IMR-90 (cell line): ENCODE results near the gene OSBP2. TPM values are rescaled to one million over a fixed set of nuclear protein-coding genes. Genes with fewer than 3 reads are reported as not detected.

Experiments
- ATAC-seq: fragments of 200-7000 bp; cut with Tn5 transposase; 2 replicates; pipeline ENCODE4 v1.9.1; 2020; ENCODE audit warnings: low read depth, mild to moderate bottlenecking, moderate library complexity
- BruUV-seq: library from RNA; stranded (reverse); fragments of 400-500 nt; replicated peaks from 2 replicates; lab custom pipeline; 2021; lab: Mats Ljungman, UMichigan
- CTCF ChIA-PET: fragments of 300-600 bp; formaldehyde crosslinking; extraction: SDS; loops from one replicate; lab custom pipeline; 2021; ENCODE audit warnings: antibody characterized with exemption; lab: Yijun Ruan, JAX
- POLR2A ChIA-PET: fragments of 300-600 bp; sonication (Branson Sonifier 250); formaldehyde crosslinking; loops from one replicate; lab custom pipeline; 2022; ENCODE audit warnings: antibody characterized with exemption; ENCODE audit not compliant: unreplicated experiment; lab: Charles Lee
- DNase-seq: peaks from one replicate; pipeline ENCODE4 v3.0.0; 2013
- H2AFZ ChIP-seq: replicated peaks from 2 replicates; pipeline ENCODE3; 2013; ENCODE audit warnings: low read length, mild to moderate bottlenecking; ENCODE audit not compliant: poor library complexity
- H2AK5ac ChIP-seq: 2 replicates; pipeline ENCODE4 v1.6.1; 2013; ENCODE audit warnings: low read depth, low read length, inconsistent platforms
- H2AK9ac ChIP-seq: replicated peaks from 2 replicates; pipeline ENCODE3; 2013; ENCODE audit warnings: mild to moderate bottlenecking, low read depth, low read length, moderate library complexity; ENCODE audit not compliant: poor library complexity
- H2BK120ac ChIP-seq: 2 replicates; pipeline ENCODE4 v1.6.1; 2013; ENCODE audit warnings: low read depth, low read length, inconsistent platforms
- H2BK15ac ChIP-seq: 3 replicates; pipeline ENCODE4 v1.6.1; 2013; ENCODE audit warnings: low read depth, low read length, inconsistent platforms
- H2BK20ac ChIP-seq: 2 replicates; pipeline ENCODE4 v1.6.1; 2013; ENCODE audit warnings: low read depth, mild to moderate bottlenecking, inconsistent platforms, low read length, moderate library complexity
- H2BK5ac ChIP-seq: 2 replicates; pipeline ENCODE4 v1.6.1; 2013; ENCODE audit warnings: mild to moderate bottlenecking, low read depth, low read length, inconsistent platforms; ENCODE audit not compliant: poor library complexity, severe bottlenecking
- H3K14ac ChIP-seq: replicated peaks from 2 replicates; pipeline ENCODE4 v1.6.1; 2013; ENCODE audit warnings: low read depth, low read length, inconsistent platforms
- H3K18ac ChIP-seq: 2 replicates; pipeline ENCODE4 v1.6.1; 2013; ENCODE audit warnings: low read depth, low read length, control low read depth
- H3K23ac ChIP-seq: 2 replicates; pipeline ENCODE4 v1.6.1; 2013; ENCODE audit warnings: low read depth, low read length, inconsistent platforms
- H3K27ac ChIP-seq: 2 replicates; pipeline ENCODE4 v1.5.1; 2013; ENCODE audit warnings: mild to moderate bottlenecking, control low read depth, low read length; ENCODE audit not compliant: insufficient read depth
- H3K27me3 ChIP-seq: 2 replicates; pipeline ENCODE4 v1.6.1; 2013; ENCODE audit warnings: low read length; ENCODE audit not compliant: control insufficient read depth, insufficient read depth
- H3K36me3 ChIP-seq: 2 replicates; pipeline ENCODE4 v1.6.1; 2013; ENCODE audit warnings: low read length, mixed read lengths; ENCODE audit not compliant: control insufficient read depth, insufficient read depth
- H3K4ac ChIP-seq: 2 replicates; pipeline ENCODE4 v1.6.1; 2013; ENCODE audit warnings: low read depth, low read length, inconsistent platforms
- H3K4me1 ChIP-seq: 2 replicates; pipeline ENCODE4 v1.6.1; 2013; ENCODE audit warnings: low read length, mixed read lengths; ENCODE audit not compliant: control insufficient read depth, insufficient read depth
- H3K4me2 ChIP-seq: 2 replicates; pipeline ENCODE4 v1.6.1; 2013; ENCODE audit warnings: low read depth, mild to moderate bottlenecking, control low read depth, low read length, moderate library complexity
- H3K4me3 ChIP-seq: 2 replicates; pipeline ENCODE4 v1.5.1; 2013; ENCODE audit warnings: low read depth, mild to moderate bottlenecking, control low read depth, low read length, moderate library complexity; ENCODE audit not compliant: insufficient read depth
- H3K56ac ChIP-seq: 2 replicates; pipeline ENCODE4 v1.6.1; 2013; ENCODE audit warnings: low read length, inconsistent platforms; ENCODE audit not compliant: insufficient read depth; ENCODE audit errors: extremely low read depth
- H3K79me1 ChIP-seq, 2 experiments: 2 replicates each; pipeline ENCODE4 v1.6.1; 2013; ENCODE audit warnings: low read length in 2 of 2, inconsistent platforms in 1 of 2, low read depth in 1 of 2
- H3K9ac ChIP-seq: 2 replicates; pipeline ENCODE4 v1.6.1; 2013; ENCODE audit warnings: low read depth, low read length, control low read depth
- H3K9me1 ChIP-seq: 2 replicates; pipeline ENCODE4 v1.6.1; 2013; ENCODE audit warnings: low read length, inconsistent platforms; ENCODE audit not compliant: insufficient read depth
- H3K9me3 ChIP-seq: 2 replicates; pipeline ENCODE4 v1.6.1; 2013; ENCODE audit warnings: low read length; ENCODE audit not compliant: control insufficient read depth, insufficient read depth
- H4K20me1 ChIP-seq: 2 replicates; pipeline ENCODE4 v1.6.1; 2013; ENCODE audit warnings: low read length, inconsistent platforms; ENCODE audit not compliant: insufficient read depth
- H4K5ac ChIP-seq: 2 replicates; pipeline ENCODE4 v1.6.1; 2013; ENCODE audit warnings: mild to moderate bottlenecking, low read depth, low read length, control low read depth
- H4K8ac ChIP-seq, 2 experiments: 2 replicates each; pipeline ENCODE4 v1.6.1; 2013; ENCODE audit warnings: low read depth in 2 of 2, low read length in 2 of 2, control low read depth in 1 of 2, inconsistent platforms in 1 of 2
- H4K91ac ChIP-seq: 2 replicates; pipeline ENCODE4 v1.6.1; 2013; ENCODE audit warnings: low read depth, low read length, inconsistent platforms; ENCODE audit not compliant: insufficient read depth
- WGBS, 2 experiments: methylation state at CpG; one replicate each; pipeline versions ENCODE4 v1.1.5 to v1.1.7; 2013; ENCODE audit warnings: missing lambda C conversion rate in 2 of 2; ENCODE audit not compliant: insufficient read length in 1 of 2; ENCODE audit errors: extremely low coverage in 2 of 2; 5-methylcytosine and 5-hydroxymethylcytosine counted together
- dilution Hi-C: fragments of 300-500 bp; cut with HindIII; formaldehyde crosslinking; loops from one replicate; pipeline ENCODE4 v1.14.3; 2018; ENCODE audit warnings: low sequenced_read_pairs; ENCODE audit not compliant: unreplicated experiment
- in situ Hi-C: fragments of 300-500 bp; cut with MboI; formaldehyde crosslinking; loops from 3 replicates; pipeline ENCODE4 v1.14.3; 2019; ENCODE audit warnings: low sequenced_read_pairs, inconsistent platforms, mixed read lengths
- intact Hi-C: fragments of 100-400 bp; cut with micrococcal nuclease; formaldehyde crosslinking; loops from 2 replicates; pipeline ENCODE4 v1.10.0; 2022
- polyA plus RNA-seq, 3 experiments: library from polyadenylated mRNA; depleted of rRNA; stranded (reverse); fragments of >200 nt; gene quantifications; 2 replicates each; pipeline ENCODE4 v1.2.3, GENCODE V29; 2012; ENCODE audit warnings: low replicate concordance in 1 of 3
- total RNA-seq: library from RNA; depleted of rRNA; stranded (reverse); fragments of >200 nt; gene quantifications from 2 replicates; pipeline ENCODE4 v1.2.3, GENCODE V29; 2012
- TF ChIP-seq, protein P1 (sequence below): conservative IDR thresholded peaks from 2 replicates; pipeline ENCODE4 v1.5.1; 2012; ENCODE audit warnings: mild to moderate bottlenecking, low read depth, low read length, improper control_type of control experiment

The OSBP2 gene
- total and polyA plus RNA-seq, 2 of the 4 experiments (the other 2 are of a cell fraction), result 1.8 to 2.2 TPM

DNA sequence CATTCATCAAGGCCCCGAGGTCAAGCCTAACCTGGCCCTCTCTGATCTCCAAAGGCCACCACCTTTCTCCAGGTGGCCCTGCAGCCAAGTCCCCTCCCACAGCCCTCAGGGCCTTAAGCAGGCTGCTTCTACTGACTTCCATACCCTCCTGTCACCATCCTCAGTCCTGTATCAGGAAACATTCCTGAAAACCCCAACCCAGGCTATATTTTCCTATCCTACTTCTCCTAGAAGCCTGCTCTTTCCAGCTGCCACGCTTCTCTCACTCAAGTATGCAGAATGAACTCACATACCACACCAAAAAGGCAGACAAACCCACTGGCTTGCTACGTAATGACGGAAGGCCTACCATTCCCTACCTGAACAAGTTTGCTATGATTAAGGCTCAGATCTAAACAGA lies 250.3 kb downstream of the OSBP2 start:
- no TSS peak for BruUV-seq
- peaks cover 4% of the 10 kb centered on the region; the same call in 1 of the 2 replicates for H4K20me1 ChIP-seq
- no peak overlapping the region for H2AFZ ChIP-seq
- H3K23ac ChIP-seq, result no peak overlapping the region
- H3K4me2 ChIP-seq, result no peak overlapping the region
- no peak overlapping the region for H2BK120ac ChIP-seq
- H3K4me3 ChIP-seq, result no peak overlapping the region
- peaks cover 78% of the 10 kb centered on the region for H3K36me3 ChIP-seq
- H4K5ac ChIP-seq, result no peak overlapping the region
- H3K9me3 ChIP-seq, result no peaks in the 10 kb centered on the region
- ChIA-PET CTCF (no interaction called here), POLR2A (no interaction called here)
- H3K79me1 ChIP-seq, result peaks cover 12 to 42% of the 10 kb centered on the region in 2 experiments; a peak in 3 of 4 replicates
- H3K14ac ChIP-seq, result no peak overlapping the region
- no peak overlapping the region for H3K56ac ChIP-seq
- no peak overlapping the region for H2AK5ac ChIP-seq
- TF ChIP-seq, protein P1, sequence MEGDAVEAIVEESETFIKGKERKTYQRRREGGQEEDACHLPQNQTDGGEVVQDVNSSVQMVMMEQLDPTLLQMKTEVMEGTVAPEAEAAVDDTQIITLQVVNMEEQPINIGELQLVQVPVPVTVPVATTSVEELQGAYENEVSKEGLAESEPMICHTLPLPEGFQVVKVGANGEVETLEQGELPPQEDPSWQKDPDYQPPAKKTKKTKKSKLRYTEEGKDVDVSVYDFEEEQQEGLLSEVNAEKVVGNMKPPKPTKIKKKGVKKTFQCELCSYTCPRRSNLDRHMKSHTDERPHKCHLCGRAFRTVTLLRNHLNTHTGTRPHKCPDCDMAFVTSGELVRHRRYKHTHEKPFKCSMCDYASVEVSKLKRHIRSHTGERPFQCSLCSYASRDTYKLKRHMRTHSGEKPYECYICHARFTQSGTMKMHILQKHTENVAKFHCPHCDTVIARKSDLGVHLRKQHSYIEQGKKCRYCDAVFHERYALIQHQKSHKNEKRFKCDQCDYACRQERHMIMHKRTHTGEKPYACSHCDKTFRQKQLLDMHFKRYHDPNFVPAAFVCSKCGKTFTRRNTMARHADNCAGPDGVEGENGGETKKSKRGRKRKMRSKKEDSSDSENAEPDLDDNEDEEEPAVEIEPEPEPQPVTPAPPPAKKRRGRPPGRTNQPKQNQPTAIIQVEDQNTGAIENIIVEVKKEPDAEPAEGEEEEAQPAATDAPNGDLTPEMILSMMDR, result no peak
- H2BK5ac ChIP-seq, result no peak overlapping the region
- peaks cover 2% of the 10 kb centered on the region for H3K4me1 ChIP-seq
- H2BK15ac ChIP-seq, result no peak overlapping the region
- dilution Hi-C loops (no loop called here), intact Hi-C loops (no loop called here), in situ Hi-C loops (loop anchor here (5.0 to 10.0 kb wide), 3 partner anchors 142 to 290 kb away; no protein-coding TSS in a partner anchor)
- H3K4ac ChIP-seq, result no peak overlapping the region
- no peak overlapping the region for H4K8ac ChIP-seq
- H2AK9ac ChIP-seq, result no peak overlapping the region
- H2BK20ac ChIP-seq, result no peak overlapping the region
- peaks cover 3% of the 10 kb centered on the region; the same call in 1 of the 2 replicates for H3K9me1 ChIP-seq
- H3K18ac ChIP-seq, result no peak overlapping the region
- H3K9ac ChIP-seq, result no peak overlapping the region
- ATAC-seq, result no peak
- H3K27me3 ChIP-seq, result no peaks in the 10 kb centered on the region
- WGBS, 2 experiments, result 100% methylated on average over 2 of the region's 4 CpGs; no CpG with 5 or more reads in 1 of the 2 experiments
- H3K27ac ChIP-seq, result no peak overlapping the region
- no peak for DNase-seq
- no peak overlapping the region for H4K91ac ChIP-seq
